ENCODE data around the gene LINC00237.
A peak's percentile ranks its signal among the peaks of the same experiment; 100 is the strongest.

The LINC00237 gene

GRCh38 chr20:21106171-21107017 is at the start of gene LINC00237:
LINC00237 (minus strand) TSS chr20:21106358.
- no peak for DNase-seq (ENCODE audit: extremely low spot score, insufficient read length, low read depth)
- no peak for FAIRE-seq

GRCh38 chr20:21155268-21155667 is 49.1 kb upstream of the LINC00237 start:
- no peak for FAIRE-seq
- DNase-seq (ENCODE audit: extremely low spot score, insufficient read length, low read depth): no peak

DNA sequence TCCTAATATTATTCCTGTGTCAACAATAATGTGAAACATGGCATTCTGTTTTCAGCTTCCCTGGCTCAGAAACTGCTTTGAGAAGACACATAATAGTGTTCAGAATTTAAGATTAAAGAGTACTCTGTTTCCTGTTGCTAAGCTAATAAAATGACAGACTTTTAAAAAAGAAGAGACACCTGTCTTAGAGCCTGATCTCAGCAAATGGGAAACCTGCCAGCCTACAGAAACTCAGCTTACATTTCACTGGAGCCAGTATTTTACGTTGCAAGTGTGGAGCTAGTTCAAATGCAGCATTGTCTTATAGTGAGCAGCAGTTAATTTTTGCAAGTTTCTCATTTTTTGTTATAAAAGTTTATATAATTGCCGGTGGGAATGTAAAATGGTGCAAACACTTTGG is 48.5 kb upstream of the LINC00237 start:
- FAIRE-seq: no peak

GRCh38 chr20:21151791-21152190 is 45.6 kb upstream of the LINC00237 start:
- DNase-seq (ENCODE audit: extremely low spot score, insufficient read length, low read depth) (no peak), FAIRE-seq (no peak)

More for the DNA sequence above, 48.5 kb upstream of the LINC00237 start:
- no peak for DNase-seq (ENCODE audit: extremely low spot score, insufficient read length, low read depth)

DNA sequence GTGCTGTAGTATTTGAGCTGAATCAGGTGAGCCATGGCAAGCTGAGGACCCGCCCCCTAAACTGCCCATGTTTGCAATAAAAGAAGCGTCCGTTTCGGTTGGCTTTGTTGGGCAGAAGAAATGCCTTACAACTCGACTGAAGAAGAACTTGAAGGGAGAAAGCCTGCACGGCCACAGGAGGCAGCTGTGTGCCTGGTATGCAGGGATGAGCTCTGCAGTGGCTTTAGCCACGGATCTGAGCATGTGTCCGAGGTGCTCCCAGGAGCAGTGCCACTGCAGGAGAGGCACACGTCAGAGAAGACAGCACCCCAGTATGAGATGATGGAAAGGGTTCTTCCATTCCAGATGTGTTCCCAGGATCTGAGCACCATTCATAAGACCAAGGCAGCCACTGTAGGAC is 43.2 kb upstream of the LINC00237 start:
- FAIRE-seq: no peak
- DNase-seq (ENCODE audit: extremely low spot score, insufficient read length, low read depth): no peak

DNA sequence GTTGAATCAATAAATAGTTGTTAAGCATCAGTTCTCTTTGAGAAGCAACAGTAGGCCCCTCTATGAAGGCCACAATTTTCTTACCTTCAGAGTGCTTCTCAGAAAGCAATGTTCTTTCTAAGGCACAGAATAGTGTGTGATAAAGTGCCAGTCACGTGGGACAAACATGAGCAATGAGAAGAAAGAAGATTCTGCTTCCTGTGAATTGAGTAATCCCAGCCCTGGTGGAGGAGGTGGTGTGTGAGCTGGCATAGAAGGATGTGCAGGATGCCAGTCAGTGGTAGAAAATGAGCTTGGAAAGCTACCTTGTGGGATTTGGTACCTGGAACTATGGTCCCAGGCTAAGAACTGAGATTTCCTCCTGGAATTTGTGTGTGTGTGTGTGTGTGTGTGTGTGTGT is 41.4 kb upstream of the LINC00237 start:
- FAIRE-seq (no peak), DNase-seq (ENCODE audit: extremely low spot score, insufficient read length, low read depth) (no peak)

- FAIRE-seq (no peak), DNase-seq (ENCODE audit: extremely low spot score, insufficient read length, low read depth) (no peak)
Measured at GRCh38 chr20:21146215-21146614, 40.1 kb upstream of the LINC00237 start.

- DNase-seq (ENCODE audit: extremely low spot score, insufficient read length, low read depth) (no peak), FAIRE-seq (no peak)
Measured at GRCh38 chr20:21145424-21145823, 39.3 kb upstream of the LINC00237 start.

DNA sequence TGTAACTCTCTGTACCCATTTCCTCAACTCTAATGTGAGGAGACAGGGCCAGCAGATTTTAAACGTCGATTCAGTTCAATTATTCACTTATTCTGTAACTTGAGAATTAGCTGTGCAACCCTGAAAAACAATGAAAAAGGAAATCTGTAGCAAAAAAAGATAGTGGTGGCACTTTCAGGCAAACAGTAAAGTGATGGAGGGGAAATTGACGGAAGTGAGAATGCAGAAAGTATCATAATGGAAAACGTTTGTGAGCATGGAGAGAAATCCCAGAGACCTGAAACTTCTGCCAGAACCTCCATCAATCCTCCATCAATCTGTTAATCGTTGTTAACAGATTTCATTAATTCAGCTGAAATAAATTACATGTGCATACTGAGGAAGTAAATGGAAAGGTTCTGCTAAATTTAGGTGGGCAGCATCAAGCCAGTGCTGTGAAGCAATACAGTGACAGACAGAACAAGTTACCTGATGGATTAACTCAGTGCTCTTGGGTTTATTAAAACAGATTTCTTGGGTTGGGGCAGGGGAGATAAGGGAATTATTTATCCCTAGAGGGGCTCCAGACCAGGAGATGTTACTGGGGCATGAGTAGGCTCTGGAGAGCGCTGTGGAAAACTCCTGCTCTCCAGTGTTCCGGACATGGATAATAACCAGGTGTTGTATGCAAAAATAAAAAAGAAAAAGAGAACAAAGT is 37.2 kb upstream of the LINC00237 start:
- FAIRE-seq: no peak
- no peak for DNase-seq (ENCODE audit: extremely low spot score, insufficient read length, low read depth)

DNA sequence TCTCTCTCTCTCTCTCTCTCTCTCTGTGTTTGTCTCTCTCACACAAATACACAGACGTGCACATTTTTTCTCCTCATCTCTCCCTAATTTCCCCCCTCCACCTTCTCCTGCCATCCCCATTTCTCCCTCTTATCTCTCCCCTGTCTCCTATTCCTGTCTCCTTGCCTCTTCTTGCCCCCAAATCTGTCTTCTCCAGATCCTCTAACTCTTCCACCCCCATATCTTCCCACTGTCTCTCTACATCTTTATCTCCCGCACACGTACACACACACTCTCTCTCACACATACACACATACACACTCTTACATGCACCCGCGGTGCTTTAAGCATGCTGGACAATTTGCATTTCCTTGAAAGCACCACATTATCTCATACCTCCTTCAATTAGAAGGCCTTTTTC is 35.7 kb upstream of the LINC00237 start:
- DNase-seq (ENCODE audit: extremely low spot score, insufficient read length, low read depth) (no peak), FAIRE-seq (no peak)

- FAIRE-seq: no peak
- no peak for DNase-seq (ENCODE audit: extremely low spot score, insufficient read length, low read depth)
Measured at GRCh38 chr20:21139881-21140566, 33.9 kb upstream of the LINC00237 start.

- no peak for FAIRE-seq
- DNase-seq (ENCODE audit: extremely low spot score, insufficient read length, low read depth): no peak
Measured at GRCh38 chr20:21137078-21137477, 30.9 kb upstream of the LINC00237 start.

GRCh38 chr20:21136015-21136732 is 30.0 kb upstream of the LINC00237 start:
- FAIRE-seq (peak; percentile 36), DNase-seq (ENCODE audit: extremely low spot score, insufficient read length, low read depth) (no peak)

GRCh38 chr20:21134883-21135493 is 28.8 kb upstream of the LINC00237 start:
- no peak for FAIRE-seq

GRCh38 chr20:21133917-21134622 is 27.9 kb upstream of the LINC00237 start:
- DNase-seq (ENCODE audit: extremely low spot score, insufficient read length, low read depth): no peak
- no peak for FAIRE-seq

More at GRCh38 chr20:21134883-21135493, 28.8 kb upstream of the LINC00237 start:
- DNase-seq (ENCODE audit: extremely low spot score, insufficient read length, low read depth): no peak

- DNase-seq (ENCODE audit: extremely low spot score, insufficient read length, low read depth) (no peak), FAIRE-seq (no peak)
Measured at GRCh38 chr20:21133404-21133803, 27.2 kb upstream of the LINC00237 start.

DNA sequence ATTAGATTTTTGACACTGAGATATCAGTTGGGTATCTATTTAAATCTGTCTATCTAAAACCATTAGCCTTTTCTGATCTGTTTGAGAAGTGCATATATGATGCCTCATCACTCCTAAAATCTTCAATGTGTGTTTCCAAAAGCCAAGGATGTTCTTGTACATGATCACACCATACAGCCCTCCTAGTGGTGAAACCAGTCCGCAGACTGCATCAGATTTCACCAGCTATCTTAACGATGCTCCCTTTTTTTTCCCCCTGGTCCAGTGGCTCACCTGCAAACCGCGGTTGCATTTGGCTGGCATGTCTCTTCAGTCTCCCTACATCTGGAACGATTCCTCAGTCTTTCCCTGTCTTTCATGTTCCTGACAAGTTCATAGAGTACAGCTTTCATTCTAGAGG is 23.7 kb upstream of the LINC00237 start:
- DNase-seq (ENCODE audit: extremely low spot score, insufficient read length, low read depth) (no peak), FAIRE-seq (no peak)

DNA sequence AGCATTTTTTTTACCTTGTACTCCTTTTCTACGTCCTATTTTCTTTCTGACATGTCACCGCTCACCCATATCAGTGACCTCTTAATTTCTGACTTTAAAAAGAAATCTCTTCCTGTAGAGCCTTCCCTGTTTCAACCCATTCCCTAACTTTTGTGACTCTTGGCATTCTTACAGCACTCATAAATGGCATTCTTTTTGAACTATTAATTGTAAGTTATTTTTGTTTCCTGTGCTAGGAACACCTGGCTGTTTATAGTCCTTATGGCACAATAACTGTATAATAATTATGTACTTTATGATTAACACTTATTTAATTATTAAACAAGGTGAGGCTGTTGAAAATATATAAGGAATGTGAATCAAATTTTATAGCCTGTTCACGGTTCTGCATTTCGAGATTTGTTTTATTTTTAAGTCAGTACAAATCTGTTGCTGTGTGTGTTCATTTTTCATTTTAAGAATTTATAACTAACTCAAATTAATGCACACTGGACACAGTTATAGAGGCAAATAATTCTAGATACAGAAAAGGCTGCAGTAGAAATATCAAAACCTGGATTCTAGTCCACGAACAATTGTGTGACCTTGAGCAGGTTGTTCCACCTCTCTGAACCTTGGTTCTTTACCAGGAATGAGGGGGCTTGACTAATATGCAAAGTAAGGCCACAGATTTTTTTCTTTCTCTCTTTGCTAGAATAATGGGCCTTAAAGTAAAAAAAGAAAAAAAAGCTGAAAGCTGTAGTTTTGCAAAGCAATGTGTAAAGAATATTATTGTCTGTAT is 21.2 kb upstream of the LINC00237 start:
- DNase-seq (ENCODE audit: extremely low spot score, insufficient read length, low read depth) (no peak), FAIRE-seq (no peak)

DNA sequence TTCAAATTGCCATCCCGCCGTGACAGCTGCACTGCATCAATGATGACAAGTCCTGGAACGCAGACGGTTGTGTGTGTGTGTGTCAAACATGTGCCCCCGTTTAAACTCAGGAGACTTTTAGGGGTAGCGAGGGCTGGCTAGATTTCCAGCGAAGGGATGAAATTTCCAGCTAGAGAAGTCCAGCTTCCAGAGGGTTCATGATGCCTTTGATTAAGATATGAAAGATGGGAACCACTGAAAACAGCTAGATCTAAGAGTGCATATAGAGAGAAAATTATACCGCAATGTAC is 20.4 kb upstream of the LINC00237 start:
- DNase-seq (ENCODE audit: extremely low spot score, insufficient read length, low read depth) (no peak), FAIRE-seq (no peak)

Measured in GM18507 (cell line).